Calu3 (cell line): ENCODE results near the gene CBLN1. TPM values are rescaled to one million over a fixed set of nuclear protein-coding genes. Genes with fewer than 3 reads are reported as not detected.

Experiments used
- Bru-seq: library from RNA; stranded (reverse); fragments of 400-500 nt; gene quantifications from one replicate; lab custom pipeline; 2021; lab: Mats Ljungman, UMichigan
- BruChase-seq, 2 experiments: library from RNA; stranded (reverse); fragments of 400-500 nt; gene quantifications; one replicate each; lab custom pipeline; 2021; lab: Mats Ljungman, UMichigan
- BruUV-seq: library from RNA; stranded (reverse); fragments of 400-500 nt; replicated peaks from 2 replicates; lab custom pipeline; 2021; lab: Mats Ljungman, UMichigan
- CTCF ChIA-PET: fragments of 300-600 bp; sonication (Branson Sonifier 250); formaldehyde crosslinking; loops from one replicate; lab custom pipeline; 2022; ENCODE audit warnings: antibody characterized with exemption; lab: Charles Lee
- DNase-seq: peaks from one replicate; pipeline ENCODE4 v3.0.0; 2022
- H3K27ac Mint-ChIP-seq: one replicate; pipeline ENCODE4 v1.8.0; 2022; ENCODE audit warnings: mixed read lengths; ENCODE audit not compliant: unreplicated experiment
- H3K27me3 Mint-ChIP-seq: one replicate; pipeline ENCODE4 v1.8.0; 2022; ENCODE audit warnings: mixed read lengths; ENCODE audit not compliant: unreplicated experiment
- H3K36me3 Mint-ChIP-seq: one replicate; pipeline ENCODE4 v1.8.0; 2022; ENCODE audit warnings: mild to moderate bottlenecking, moderate library complexity, mixed read lengths; ENCODE audit not compliant: insufficient read depth, unreplicated experiment
- H3K4me1 Mint-ChIP-seq: one replicate; pipeline ENCODE4 v1.8.0; 2022; ENCODE audit warnings: mild to moderate bottlenecking, low read depth, mixed read lengths; ENCODE audit not compliant: unreplicated experiment
- H3K4me3 Mint-ChIP-seq: one replicate; pipeline ENCODE4 v1.8.0; 2022; ENCODE audit warnings: mild to moderate bottlenecking, low read depth, moderate library complexity, mixed read lengths; ENCODE audit not compliant: unreplicated experiment
- H3K9me3 Mint-ChIP-seq: one replicate; pipeline ENCODE4 v1.8.0; 2022; ENCODE audit warnings: low read depth, mixed read lengths; ENCODE audit not compliant: unreplicated experiment
- CTCF ChIP-seq: fragments of 200-600 bp; IDR thresholded peaks from one replicate; pipeline ENCODE4 v1.8.0; 2022; ENCODE audit warnings: antibody characterized with exemption; ENCODE audit not compliant: unreplicated experiment
- intact Hi-C: fragments of 100-400 bp; cut with micrococcal nuclease; formaldehyde crosslinking; loops from one replicate; pipeline ENCODE4 v1.10.0; 2022; ENCODE audit not compliant: unreplicated experiment
- long read RNA-seq: library from polyadenylated mRNA; stranded (forward); transcript quantifications from one replicate; pipeline ENCODE4 v2.0.0, GENCODE V29; 2022
- total RNA-seq: library from RNA; stranded (reverse); gene quantifications from 2 replicates; pipeline ENCODE4 v1.2.3, GENCODE V29; 2022

CBLN1 gene
- total RNA-seq (not detected in 2 replicates), Bru-seq, nascent RNA (not detected), BruChase-seq, experiment 1, labeled RNA remaining after a 6-hour chase (not detected), BruChase-seq, experiment 2, labeled RNA remaining after a 2-hour chase (not detected)
- long read RNA-seq, result 0 reads

GRCh38 chr16:49281480-49281842, at the start of gene CBLN1:
CBLN1 (minus strand) TSS chr16:49281838; CDS start chr16:49281465, 373 bp downstream.
- H3K4me3 Mint-ChIP-seq, result no peak within 1 kb of the TSS
- no peak for DNase-seq
- TF ChIP-seq CTCF, result no peak
- H3K27me3 Mint-ChIP-seq, result peaks cover 33% of the 10 kb centered on the region
- CTCF ChIA-PET, result no interaction called here
- H3K36me3 Mint-ChIP-seq, result no peaks in the 10 kb centered on the region
- intact Hi-C loops, result no loop called here
- no peaks in the 10 kb centered on the region for H3K4me1 Mint-ChIP-seq
- peaks cover 5% of the 10 kb centered on the region for H3K9me3 Mint-ChIP-seq
- peak within 1 kb of the TSS; percentile 7 for H3K27ac Mint-ChIP-seq
- BruUV-seq, result no TSS peak

GRCh38 chr16:49330562-49331201, 49.0 kb upstream of the CBLN1 start:
- Mint-ChIP-seq H3K9me3 (no peaks in the 10 kb centered on the region), H3K27me3 (peaks cover 58% of the 10 kb centered on the region), H3K4me1 (no peaks in the 10 kb centered on the region), H3K4me3 (no peak overlapping the region), H3K27ac (no peak overlapping the region), H3K36me3 (no peaks in the 10 kb centered on the region)
- no TSS peak for BruUV-seq
- CTCF ChIA-PET, result no interaction called here
- intact Hi-C loops, result no loop called here
- no peak for TF ChIP-seq CTCF
- DNase-seq, result no peak

- H3K27ac Mint-ChIP-seq, result no peak overlapping the region
- no peak for DNase-seq
- no peak overlapping the region for H3K4me3 Mint-ChIP-seq
- intact Hi-C loops, result no loop called here
- CTCF ChIA-PET, result no interaction called here
- H3K4me1 Mint-ChIP-seq, result no peaks in the 10 kb centered on the region
- peaks cover 35% of the 10 kb centered on the region for H3K27me3 Mint-ChIP-seq
- no peaks in the 10 kb centered on the region for H3K36me3 Mint-ChIP-seq
- no peak for TF ChIP-seq CTCF
- no peaks in the 10 kb centered on the region for H3K9me3 Mint-ChIP-seq
- no TSS peak for BruUV-seq
These were observed 46.7 kb upstream of the CBLN1 start for GRCh38 chr16:49328325-49328724.

GRCh38 chr16:49327466-49327865, 45.8 kb upstream of the CBLN1 start:
- intact Hi-C loops, result no loop called here
- DNase-seq, result no peak
- no peaks in the 10 kb centered on the region for H3K36me3 Mint-ChIP-seq
- H3K4me1 Mint-ChIP-seq, result no peaks in the 10 kb centered on the region
- no peak overlapping the region for H3K4me3 Mint-ChIP-seq
- TF ChIP-seq CTCF, result no peak
- H3K9me3 Mint-ChIP-seq, result no peaks in the 10 kb centered on the region
- CTCF ChIA-PET, result no interaction called here
- no peak overlapping the region for H3K27ac Mint-ChIP-seq
- BruUV-seq, result no TSS peak
- H3K27me3 Mint-ChIP-seq, result peaks cover 26% of the 10 kb centered on the region
